PC-9 (cell line): ENCODE measurements around the gene PHF21B. TPM values are rescaled to one million over a fixed set of nuclear protein-coding genes. Genes with fewer than 3 reads are reported as not detected.

Experiments
- BruUV-seq: library from RNA; stranded (reverse); fragments of 400-500 nt; replicated peaks from 2 replicates; lab custom pipeline; 2021; lab: Mats Ljungman, UMichigan
- CTCF ChIA-PET: fragments of 300-600 bp; sonication (Branson Sonifier 250); formaldehyde crosslinking; loops from one replicate; lab custom pipeline; 2022; ENCODE audit warnings: antibody characterized with exemption; lab: Charles Lee
- POLR2A ChIA-PET: fragments of 300-600 bp; sonication (Branson Sonifier 250); formaldehyde crosslinking; loops from one replicate; lab custom pipeline; 2022; ENCODE audit warnings: antibody characterized with exemption; ENCODE audit not compliant: unreplicated experiment; lab: Charles Lee
- DNase-seq, 2 experiments: peaks; one replicate each; pipeline versions ENCODE4 v3.0.0 to v3.0.0-alpha.2; 2015 to 2022; ENCODE audit warnings: mixed read lengths in 1 of 2
- H2AFZ ChIP-seq: fragments of 200-600 bp; sonication (generic); 2 replicates; pipeline ENCODE4 v1.8.1; 2017; ENCODE audit warnings: antibody characterized with exemption
- H3F3A ChIP-seq: fragments of 200-600 bp; sonication (generic); 2 replicates; pipeline ENCODE4 v1.8.1; 2017; ENCODE audit warnings: antibody characterized with exemption, mild to moderate bottlenecking, low read depth; ENCODE audit not compliant: insufficient read depth
- H3K27ac ChIP-seq: fragments of 200-600 bp; sonication (generic); 2 replicates; pipeline ENCODE4 v1.6.1; 2016; ENCODE audit warnings: mixed run types
- H3K27me3 ChIP-seq: fragments of 200-600 bp; sonication (generic); 2 replicates; pipeline ENCODE4 v1.6.1; 2016; ENCODE audit warnings: low read depth, mixed run types; ENCODE audit not compliant: insufficient read depth
- H3K36me3 ChIP-seq: fragments of 200-600 bp; sonication (generic); 2 replicates; pipeline ENCODE4 v1.6.1; 2016; ENCODE audit warnings: low read depth, mixed run types
- H3K4me1 ChIP-seq: fragments of 200-600 bp; sonication (generic); replicated peaks from 2 replicates; pipeline ENCODE4 v1.6.1; 2016; ENCODE audit warnings: mixed run types; ENCODE audit not compliant: insufficient read depth
- H3K4me2 ChIP-seq: fragments of 200-600 bp; sonication (generic); 2 replicates; pipeline ENCODE4 v1.6.1; 2017; ENCODE audit warnings: mixed run types
- H3K4me3 ChIP-seq: fragments of 200-600 bp; sonication (generic); 2 replicates; pipeline ENCODE4 v1.6.1; 2016; ENCODE audit warnings: mixed run types
- H3K79me2 ChIP-seq: fragments of 200-600 bp; sonication (generic); 2 replicates; pipeline ENCODE4 v1.6.1; 2017; ENCODE audit warnings: low read depth, mixed run types
- H3K9me2 ChIP-seq: fragments of 200-600 bp; sonication (generic); 2 replicates; pipeline ENCODE4 v1.8.1; 2017; ENCODE audit warnings: mild to moderate bottlenecking; ENCODE audit not compliant: insufficient read depth
- H3K9me3 ChIP-seq: fragments of 200-600 bp; sonication (generic); 2 replicates; pipeline ENCODE4 v1.8.1; 2016; ENCODE audit warnings: low read depth; ENCODE audit not compliant: insufficient read depth
- H4K20me1 ChIP-seq: fragments of 200-600 bp; sonication (generic); 2 replicates; pipeline ENCODE4 v1.8.1; 2017; ENCODE audit not compliant: insufficient read depth
- EZH2 ChIP-seq: fragments of 200-600 bp; sonication (generic); IDR thresholded peaks from 2 replicates; pipeline ENCODE4 v1.8.0; 2017; ENCODE audit warnings: antibody characterized with exemption, low read depth
- intact Hi-C: fragments of 100-400 bp; cut with micrococcal nuclease; formaldehyde crosslinking; loops from one replicate; pipeline ENCODE4 v1.10.0; 2022; ENCODE audit not compliant: unreplicated experiment
- total RNA-seq: library from RNA; stranded (reverse); gene quantifications from 2 replicates; pipeline ENCODE4 v1.2.3, GENCODE V29; 2021
- TF ChIP-seq, protein P1 (sequence below): fragments of 200-600 bp; sonication (generic); conservative IDR thresholded peaks from 2 replicates; pipeline ENCODE4 v1.6.1; 2017; ENCODE audit warnings: mixed run types, antibody characterized with exemption, mild to moderate bottlenecking, moderate library complexity

Gene PHF21B
- total RNA-seq, 1 experiment from 2014 or later: not detected

DNA sequence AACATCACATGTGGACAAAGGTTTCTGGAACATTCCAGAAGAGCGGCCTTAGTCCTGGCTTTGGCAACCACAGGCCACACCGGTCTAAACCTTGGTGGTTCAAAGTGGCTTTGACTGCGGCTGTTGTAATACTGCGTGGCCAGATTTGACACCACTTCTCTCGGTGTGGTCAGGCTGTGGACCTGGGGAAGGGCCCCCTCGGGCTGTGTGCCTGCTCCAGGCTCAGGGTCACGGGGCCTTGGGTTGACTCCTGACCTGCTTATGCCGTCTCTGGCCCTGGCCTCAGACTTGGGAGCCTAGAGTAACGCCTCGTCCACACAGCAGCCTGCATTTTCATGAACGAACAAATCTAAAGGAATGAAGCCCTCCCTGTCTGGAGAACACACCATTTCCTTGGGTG, 118.0 kb downstream of the PHF21B start:
- Histone ChIP-seq H3K9me2 (no peaks in the 10 kb centered on the region), H3K4me1 (no peaks in the 10 kb centered on the region), H2AFZ (no peak overlapping the region), H3K4me2 (no peak overlapping the region), H4K20me1 (no peaks in the 10 kb centered on the region), H3K36me3 (no peaks in the 10 kb centered on the region), H3K4me3 (no peak overlapping the region), H3K79me2 (no peaks in the 10 kb centered on the region), H3F3A (no peaks in the 10 kb centered on the region), H3K27ac (no peak overlapping the region), H3K9me3 (no peaks in the 10 kb centered on the region), H3K27me3 (peaks cover 51% of the 10 kb centered on the region)
- DNase-seq: no peak
- TF ChIP-seq EZH2: no peak
- TF ChIP-seq, protein P1, sequence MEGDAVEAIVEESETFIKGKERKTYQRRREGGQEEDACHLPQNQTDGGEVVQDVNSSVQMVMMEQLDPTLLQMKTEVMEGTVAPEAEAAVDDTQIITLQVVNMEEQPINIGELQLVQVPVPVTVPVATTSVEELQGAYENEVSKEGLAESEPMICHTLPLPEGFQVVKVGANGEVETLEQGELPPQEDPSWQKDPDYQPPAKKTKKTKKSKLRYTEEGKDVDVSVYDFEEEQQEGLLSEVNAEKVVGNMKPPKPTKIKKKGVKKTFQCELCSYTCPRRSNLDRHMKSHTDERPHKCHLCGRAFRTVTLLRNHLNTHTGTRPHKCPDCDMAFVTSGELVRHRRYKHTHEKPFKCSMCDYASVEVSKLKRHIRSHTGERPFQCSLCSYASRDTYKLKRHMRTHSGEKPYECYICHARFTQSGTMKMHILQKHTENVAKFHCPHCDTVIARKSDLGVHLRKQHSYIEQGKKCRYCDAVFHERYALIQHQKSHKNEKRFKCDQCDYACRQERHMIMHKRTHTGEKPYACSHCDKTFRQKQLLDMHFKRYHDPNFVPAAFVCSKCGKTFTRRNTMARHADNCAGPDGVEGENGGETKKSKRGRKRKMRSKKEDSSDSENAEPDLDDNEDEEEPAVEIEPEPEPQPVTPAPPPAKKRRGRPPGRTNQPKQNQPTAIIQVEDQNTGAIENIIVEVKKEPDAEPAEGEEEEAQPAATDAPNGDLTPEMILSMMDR: no peak
- CTCF ChIA-PET: no interaction called here
- no TSS peak for BruUV-seq
- POLR2A ChIA-PET: no interaction called here
- intact Hi-C loops: no loop called here

DNA sequence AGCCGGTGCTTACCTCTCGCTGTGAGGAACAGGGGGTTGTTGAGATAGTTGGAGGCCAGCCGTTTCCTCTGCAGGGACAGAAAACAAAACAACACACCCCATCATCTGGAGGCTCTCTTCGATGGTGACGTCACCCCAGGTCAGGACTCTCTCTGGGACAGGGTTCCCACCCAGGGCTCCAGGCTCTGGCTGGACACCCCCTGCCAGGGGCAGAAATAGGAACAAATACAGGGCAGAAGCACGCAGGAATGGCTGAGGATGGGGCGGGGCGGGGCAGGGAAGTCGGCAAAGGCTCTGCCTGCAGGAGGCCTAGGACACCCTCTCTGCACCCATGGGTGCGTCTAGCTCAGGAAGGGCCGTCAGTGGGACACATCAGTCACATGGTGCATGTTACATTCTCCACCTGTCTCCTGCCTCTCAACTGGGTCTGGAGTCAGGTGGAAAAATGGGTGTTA, 118.5 kb downstream of the PHF21B start:
- Histone ChIP-seq H2AFZ (no peak overlapping the region), H3F3A (no peaks in the 10 kb centered on the region), H3K4me2 (no peak overlapping the region), H3K79me2 (no peaks in the 10 kb centered on the region), H3K36me3 (no peaks in the 10 kb centered on the region), H3K4me3 (no peak overlapping the region), H3K4me1 (no peaks in the 10 kb centered on the region), H3K27me3 (peaks cover 47% of the 10 kb centered on the region), H3K9me2 (no peaks in the 10 kb centered on the region), H3K27ac (no peak overlapping the region), H4K20me1 (no peaks in the 10 kb centered on the region), H3K9me3 (no peaks in the 10 kb centered on the region)
- POLR2A ChIA-PET: no interaction called here
- no TSS peak for BruUV-seq
- TF ChIP-seq, protein P1: no peak
- no peak for TF ChIP-seq EZH2
- intact Hi-C loops: no loop called here
- no peak for DNase-seq
- CTCF ChIA-PET: no interaction called here

DNA sequence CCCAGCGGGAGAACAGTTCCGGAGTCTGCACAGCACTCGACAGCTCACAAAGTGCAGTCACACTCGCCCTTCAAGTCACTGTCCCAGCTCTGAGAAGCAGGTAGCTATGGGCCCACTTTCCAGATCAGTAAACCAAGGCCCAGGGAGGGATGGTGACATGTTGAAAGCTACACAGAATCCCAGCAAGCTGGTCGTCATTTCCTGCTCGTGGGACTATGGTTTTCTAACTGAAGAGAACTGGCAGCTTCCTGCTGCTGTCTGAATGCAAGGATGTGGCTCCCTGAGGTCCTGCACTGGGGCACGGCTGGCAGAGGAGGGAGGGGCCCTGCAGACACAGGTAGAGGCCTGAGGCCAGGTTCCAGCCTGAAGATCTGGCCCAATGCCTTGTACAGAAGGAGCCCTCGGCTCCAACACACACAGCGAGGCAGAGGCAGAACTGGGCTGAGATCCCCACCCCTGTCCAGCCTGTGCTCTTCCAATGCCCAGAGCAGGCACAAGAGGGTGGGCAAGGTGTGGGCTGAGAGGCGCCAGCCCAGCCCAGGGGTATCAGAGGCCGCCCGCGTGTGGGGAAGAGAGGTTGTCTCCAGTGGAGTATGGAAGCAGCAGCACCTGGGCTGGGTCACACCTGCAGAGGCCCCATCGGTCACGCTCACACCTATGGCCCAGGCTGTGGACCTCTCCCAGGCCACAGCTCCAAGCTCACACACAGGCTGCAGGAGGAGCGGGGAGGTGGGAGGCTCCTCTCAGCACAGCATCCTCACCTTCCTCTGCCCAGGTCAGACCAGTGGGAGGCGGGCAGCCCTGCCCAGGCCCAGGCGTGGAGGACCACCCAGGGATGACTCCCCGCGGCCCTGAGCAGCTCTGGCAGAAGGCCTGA, 119.2 kb downstream of the PHF21B start:
- Histone ChIP-seq H3K9me2 (no peaks in the 10 kb centered on the region), H4K20me1 (no peaks in the 10 kb centered on the region), H3K36me3 (no peaks in the 10 kb centered on the region), H3K4me3 (no peak overlapping the region), H3K27ac (no peak overlapping the region), H3K27me3 (peaks cover 40% of the 10 kb centered on the region), H3K9me3 (no peaks in the 10 kb centered on the region), H2AFZ (no peak overlapping the region), H3K79me2 (no peaks in the 10 kb centered on the region), H3K4me1 (no peaks in the 10 kb centered on the region), H3F3A (no peaks in the 10 kb centered on the region), H3K4me2 (no peak overlapping the region)
- CTCF ChIA-PET: no interaction called here
- POLR2A ChIA-PET: no interaction called here
- BruUV-seq: no TSS peak
- intact Hi-C loops: no loop called here
- no peak for DNase-seq
- no peak for TF ChIP-seq EZH2
- TF ChIP-seq, protein P1: no peak
